Parathyroid adenoma (tissue), 2 donors: Measurements from ENCODE around the gene BLOC1S6.

ENCODE experiments used
- H2AFZ ChIP-seq: fragments of 300-600 bp; sonication (generic); one replicate; pipeline ENCODE4 v1.7.0; 2017; ENCODE audit warnings: antibody characterized with exemption, mild to moderate bottlenecking
- H3K27ac ChIP-seq: fragments of 300-600 bp; sonication (generic); one replicate; pipeline ENCODE4 v1.7.0; 2017
- H3K27me3 ChIP-seq: fragments of 300-600 bp; sonication (generic); one replicate; pipeline ENCODE4 v1.7.0; 2017; ENCODE audit warnings: low read length; ENCODE audit not compliant: control insufficient read depth, insufficient read depth
- H3K36me3 ChIP-seq: fragments of 300-600 bp; sonication (generic); one replicate; pipeline ENCODE4 v1.7.0; 2017; ENCODE audit warnings: low read length; ENCODE audit not compliant: control insufficient read depth, insufficient read depth
- H3K4me1 ChIP-seq: fragments of 300-600 bp; sonication (generic); one replicate; pipeline ENCODE4 v1.7.0; 2017; ENCODE audit warnings: control low read depth
- H3K4me2 ChIP-seq: fragments of 300-600 bp; sonication (generic); one replicate; pipeline ENCODE4 v1.7.0; 2017; ENCODE audit warnings: low read length
- H3K4me3 ChIP-seq: fragments of 300-600 bp; sonication (generic); one replicate; pipeline ENCODE4 v1.7.0; 2017; ENCODE audit warnings: low read depth, low read length
- H3K79me2 ChIP-seq: fragments of 300-600 bp; sonication (generic); one replicate; pipeline ENCODE4 v1.7.0; 2017; ENCODE audit warnings: control low read depth
- H3K9ac ChIP-seq: fragments of 300-600 bp; sonication (generic); one replicate; pipeline ENCODE4 v1.7.0; 2017; ENCODE audit warnings: mild to moderate bottlenecking
- H3K9me3 ChIP-seq: fragments of 300-600 bp; sonication (generic); one replicate; pipeline ENCODE4 v1.7.0; 2017; ENCODE audit warnings: low read length; ENCODE audit not compliant: control insufficient read depth
- TF ChIP-seq, protein P1 (sequence below): fragments of 300-600 bp; sonication (generic); IDR thresholded peaks from one replicate; pipeline ENCODE4 v1.7.0; 2017; ENCODE audit warnings: antibody characterized with exemption, mild to moderate bottlenecking
- donor health status: primary hyperparathyroidism.

The BLOC1S6 gene

DNA sequence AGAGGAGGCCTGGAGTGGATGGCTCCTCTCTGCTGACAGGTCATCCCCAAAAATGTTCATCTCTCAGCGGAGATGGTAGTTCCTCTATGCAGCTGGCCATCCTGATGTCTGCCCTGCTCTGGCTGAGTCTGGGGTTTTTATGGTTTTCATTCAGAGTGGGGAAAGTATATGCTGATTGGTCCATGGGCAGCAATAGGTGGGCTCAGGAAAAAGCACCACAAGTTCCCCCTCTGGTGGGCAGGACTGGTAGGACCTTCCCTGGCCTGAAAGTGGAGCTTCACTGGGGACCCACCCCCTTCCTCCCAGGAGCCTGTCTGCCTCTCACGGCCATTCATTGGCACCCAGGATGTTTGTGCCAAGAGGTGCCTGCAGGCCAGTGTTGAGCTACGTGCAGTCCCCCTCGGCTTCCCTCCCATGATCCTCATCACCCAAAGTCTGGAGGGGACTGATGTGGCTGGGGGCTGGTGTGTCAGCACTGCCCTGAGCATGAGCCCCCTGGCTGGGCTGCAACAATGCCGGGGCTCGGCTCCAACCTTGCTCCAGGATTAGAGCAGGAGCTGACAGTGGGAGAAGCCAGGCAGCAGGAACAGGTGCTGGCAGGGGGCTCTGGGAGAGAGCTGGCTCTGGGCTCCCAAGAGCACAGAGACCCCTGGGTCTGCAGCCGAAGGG lies 13.1 kb upstream of the BLOC1S6 start:
- no peaks in the 10 kb centered on the region for H3K27me3 ChIP-seq
- H3K4me2 ChIP-seq = no peak overlapping the region
- no peaks in the 10 kb centered on the region for H3K4me1 ChIP-seq
- no peaks in the 10 kb centered on the region for H3K36me3 ChIP-seq
- H3K9ac ChIP-seq = no peak overlapping the region
- no peaks in the 10 kb centered on the region for H3K79me2 ChIP-seq
- H3K4me3 ChIP-seq = no peak overlapping the region
- no peaks in the 10 kb centered on the region for H3K9me3 ChIP-seq
- no peak overlapping the region for H2AFZ ChIP-seq
- TF ChIP-seq, protein P1, sequence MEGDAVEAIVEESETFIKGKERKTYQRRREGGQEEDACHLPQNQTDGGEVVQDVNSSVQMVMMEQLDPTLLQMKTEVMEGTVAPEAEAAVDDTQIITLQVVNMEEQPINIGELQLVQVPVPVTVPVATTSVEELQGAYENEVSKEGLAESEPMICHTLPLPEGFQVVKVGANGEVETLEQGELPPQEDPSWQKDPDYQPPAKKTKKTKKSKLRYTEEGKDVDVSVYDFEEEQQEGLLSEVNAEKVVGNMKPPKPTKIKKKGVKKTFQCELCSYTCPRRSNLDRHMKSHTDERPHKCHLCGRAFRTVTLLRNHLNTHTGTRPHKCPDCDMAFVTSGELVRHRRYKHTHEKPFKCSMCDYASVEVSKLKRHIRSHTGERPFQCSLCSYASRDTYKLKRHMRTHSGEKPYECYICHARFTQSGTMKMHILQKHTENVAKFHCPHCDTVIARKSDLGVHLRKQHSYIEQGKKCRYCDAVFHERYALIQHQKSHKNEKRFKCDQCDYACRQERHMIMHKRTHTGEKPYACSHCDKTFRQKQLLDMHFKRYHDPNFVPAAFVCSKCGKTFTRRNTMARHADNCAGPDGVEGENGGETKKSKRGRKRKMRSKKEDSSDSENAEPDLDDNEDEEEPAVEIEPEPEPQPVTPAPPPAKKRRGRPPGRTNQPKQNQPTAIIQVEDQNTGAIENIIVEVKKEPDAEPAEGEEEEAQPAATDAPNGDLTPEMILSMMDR = no peak
- no peak overlapping the region for H3K27ac ChIP-seq

DNA sequence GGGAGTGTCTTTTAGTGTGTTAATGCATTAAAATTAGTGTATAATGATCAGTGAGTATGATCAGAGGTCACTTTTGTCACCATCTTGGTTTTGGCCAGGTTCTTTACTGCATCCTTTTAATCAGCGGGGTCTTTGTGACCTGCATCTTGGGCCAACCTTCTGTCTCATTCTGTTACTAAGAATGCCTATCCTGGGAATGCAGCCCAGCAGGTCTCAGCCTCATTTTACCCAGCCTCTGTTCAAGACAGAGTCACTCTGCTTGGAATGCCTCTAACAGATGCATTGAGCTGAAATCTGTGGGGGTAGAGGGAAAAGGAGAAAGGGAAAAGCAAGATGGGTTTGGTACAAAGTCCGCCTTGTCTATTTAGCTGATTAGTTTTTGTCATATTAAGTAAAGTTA lies 5.3 kb upstream of the BLOC1S6 start:
- H3K4me2 ChIP-seq = no peak overlapping the region
- no peak overlapping the region for H3K4me3 ChIP-seq
- TF ChIP-seq, protein P1 = no peak
- no peak overlapping the region for H3K9ac ChIP-seq
- no peak overlapping the region for H3K27ac ChIP-seq
- H3K79me2 ChIP-seq = no peaks in the 10 kb centered on the region
- no peaks in the 10 kb centered on the region for H3K9me3 ChIP-seq
- no peak overlapping the region for H2AFZ ChIP-seq
- H3K27me3 ChIP-seq = no peaks in the 10 kb centered on the region
- H3K36me3 ChIP-seq = no peaks in the 10 kb centered on the region
- no peaks in the 10 kb centered on the region for H3K4me1 ChIP-seq

DNA sequence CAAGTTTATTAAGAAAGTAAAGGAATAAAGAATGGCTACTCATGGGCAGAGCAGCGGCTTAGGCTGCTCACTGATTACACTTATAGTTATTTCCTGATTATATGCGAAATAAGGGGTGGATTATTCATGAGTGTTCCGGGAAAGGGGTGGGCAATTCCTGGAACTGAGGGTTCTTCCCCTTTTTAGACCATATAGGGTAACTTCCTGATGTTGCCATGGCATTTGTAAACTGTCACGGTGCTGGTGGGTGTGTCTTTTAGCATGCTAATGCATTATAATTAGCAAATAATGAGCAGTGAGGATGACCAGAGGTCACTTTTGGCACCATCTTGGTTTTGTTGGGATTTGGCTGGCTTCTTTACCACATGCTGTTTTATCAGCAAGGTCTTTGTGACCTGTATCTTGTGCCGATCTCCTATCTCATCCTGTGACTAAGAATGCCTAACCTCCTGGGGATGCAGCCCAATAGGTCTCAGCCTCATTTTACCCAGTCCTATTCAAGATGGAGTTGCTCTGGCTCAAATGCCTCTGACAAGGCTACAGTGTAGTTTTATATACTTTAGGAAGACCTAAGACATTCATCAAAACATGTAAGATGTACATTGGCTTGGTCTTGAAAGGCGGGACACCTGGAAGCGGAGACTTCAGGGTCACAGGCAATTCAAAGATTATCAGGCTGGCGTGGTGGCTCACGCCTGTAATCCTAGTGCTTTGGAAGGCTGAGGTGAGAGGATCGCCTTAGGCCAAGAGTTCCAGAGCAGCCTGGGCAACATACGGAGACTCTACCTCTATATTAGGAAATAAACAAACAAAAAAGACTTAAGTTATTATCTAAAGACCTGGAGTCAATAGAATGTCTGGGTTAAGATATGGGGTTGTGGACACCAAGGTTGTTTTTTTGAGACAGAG lies 3.2 kb upstream of the BLOC1S6 start:
- Histone ChIP-seq H3K4me1 (peaks cover 5% of the 10 kb centered on the region), H3K36me3 (no peaks in the 10 kb centered on the region)

DNA sequence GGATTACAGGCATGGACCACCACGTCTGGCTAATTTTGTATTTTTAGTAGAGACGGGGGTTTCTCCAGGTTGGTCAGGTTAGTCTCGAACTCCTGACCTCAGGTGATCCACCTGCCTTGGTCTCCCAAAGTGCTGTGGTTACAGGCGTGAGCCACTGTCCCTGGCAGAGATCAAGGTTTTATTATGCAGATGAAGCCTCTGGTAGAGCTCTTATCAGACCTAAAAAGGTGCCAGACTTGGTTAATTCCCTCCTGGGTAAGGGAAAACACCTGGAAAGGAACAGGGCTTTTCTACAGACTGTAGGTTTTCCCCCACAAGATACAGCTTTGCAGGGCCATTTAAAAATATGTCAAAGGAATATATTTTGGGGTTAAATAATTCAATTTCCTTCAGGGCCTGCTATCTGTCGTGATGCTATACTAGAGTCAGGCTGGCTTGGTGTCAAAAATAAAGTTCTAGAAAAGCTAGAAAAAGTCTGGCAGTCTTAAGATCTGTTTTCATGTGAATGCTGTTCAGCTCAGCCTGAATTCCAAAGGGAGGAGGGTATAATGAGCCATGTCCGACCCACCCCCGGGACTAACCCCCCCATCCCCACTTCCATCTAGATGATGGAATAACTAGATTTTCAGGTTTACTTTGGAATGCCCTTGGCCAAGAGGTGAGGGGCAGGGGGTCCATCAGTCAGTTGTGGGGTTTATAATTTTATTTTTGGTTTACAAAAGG lies 1.9 kb upstream of the BLOC1S6 start:
- Histone ChIP-seq H3K9ac (no peak overlapping the region), H3K36me3 (no peaks in the 10 kb centered on the region), H3K27ac (no peak overlapping the region), H3K9me3 (no peaks in the 10 kb centered on the region), H2AFZ (no peak overlapping the region), H3K4me2 (no peak overlapping the region), H3K79me2 (peaks cover 10% of the 10 kb centered on the region), H3K27me3 (no peaks in the 10 kb centered on the region), H3K4me1 (peaks cover 5% of the 10 kb centered on the region), H3K4me3 (no peak overlapping the region)
- TF ChIP-seq, protein P1 = no peak

More for the DNA sequence above, 3.2 kb upstream of the BLOC1S6 start:
- no peak overlapping the region for H2AFZ ChIP-seq
- no peak overlapping the region for H3K27ac ChIP-seq
- no peaks in the 10 kb centered on the region for H3K9me3 ChIP-seq
- H3K9ac ChIP-seq = no peak overlapping the region
- no peaks in the 10 kb centered on the region for H3K27me3 ChIP-seq
- H3K4me2 ChIP-seq = no peak overlapping the region
- H3K4me3 ChIP-seq = no peak overlapping the region
- peaks cover 7% of the 10 kb centered on the region for H3K79me2 ChIP-seq
- TF ChIP-seq, protein P1 = no peak
